Ectodermal cell (in vitro differentiated cells): ENCODE results near the gene UBTD1.

Experiments
- H3K27ac ChIP-seq: 2 replicates; pipeline ENCODE4 v1.7.0; 2013; ENCODE audit warnings: mild to moderate bottlenecking, low read depth, low read length; ENCODE audit not compliant: insufficient read depth, poor library complexity, severe bottlenecking
- H3K27me3 ChIP-seq: 2 replicates; pipeline ENCODE4 v1.7.0; 2013; ENCODE audit warnings: mild to moderate bottlenecking, low read length; ENCODE audit not compliant: insufficient read depth, control insufficient read depth, poor library complexity, severe bottlenecking
- H3K36me3 ChIP-seq: one replicate; pipeline ENCODE4 v1.7.0; 2013; ENCODE audit warnings: low read length; ENCODE audit not compliant: control insufficient read depth, insufficient read depth
- H3K4me1 ChIP-seq: one replicate; pipeline ENCODE4 v1.7.0; 2013; ENCODE audit warnings: low read length; ENCODE audit not compliant: control insufficient read depth, insufficient read depth
- H3K4me3 ChIP-seq: 2 replicates; pipeline ENCODE4 v1.7.0; 2013; ENCODE audit warnings: low read depth, low read length, control low read depth; ENCODE audit not compliant: insufficient read depth
- H3K9me3 ChIP-seq: 2 replicates; pipeline ENCODE4 v1.7.0; 2013; ENCODE audit warnings: mild to moderate bottlenecking, low read length, moderate library complexity; ENCODE audit not compliant: control insufficient read depth
- WGBS, 2 experiments: methylation state at CpG; one replicate each; pipeline ENCODE4 v1.1.7; 2013; ENCODE audit warnings: missing lambda C conversion rate in 2 of 2; 5-methylcytosine and 5-hydroxymethylcytosine counted together

Gene UBTD1

GRCh38 chr10:97582169-97582568, 83.4 kb downstream of the UBTD1 start:
- 93 to 96% methylated on average over 8 of the region's 8 CpGs for WGBS, 2 experiments
- H3K27ac ChIP-seq, result no peak overlapping the region
- H3K4me1 ChIP-seq, result peaks cover 5% of the 10 kb centered on the region
- no peaks in the 10 kb centered on the region for H3K27me3 ChIP-seq
- H3K4me3 ChIP-seq, result no peak overlapping the region
- H3K36me3 ChIP-seq, result no peaks in the 10 kb centered on the region
- no peaks in the 10 kb centered on the region for H3K9me3 ChIP-seq

- 92 to 93% methylated on average over 13 of the region's 13 CpGs for WGBS, 2 experiments
- H3K4me1 ChIP-seq, result peaks cover 5% of the 10 kb centered on the region
- no peak overlapping the region for H3K27ac ChIP-seq
- no peaks in the 10 kb centered on the region for H3K36me3 ChIP-seq
- H3K9me3 ChIP-seq, result no peaks in the 10 kb centered on the region
- H3K4me3 ChIP-seq, result no peak overlapping the region
- H3K27me3 ChIP-seq, result no peaks in the 10 kb centered on the region
Observed at GRCh38 chr10:97583476-97583875, 84.8 kb downstream of the UBTD1 start.

GRCh38 chr10:97584060-97584797, 85.5 kb downstream of the UBTD1 start, which contains the start of gene HOGA1:
Gene HOGA1 (plus strand): TSS chr10:97584389. CDS start chr10:97584704, 315 bp downstream.
- Histone ChIP-seq H3K27me3 (no peaks in the 10 kb centered on the region), H3K4me3 (no peak within 1 kb of the TSS), H3K36me3 (no peaks in the 10 kb centered on the region), H3K4me1 (peaks cover 5% of the 10 kb centered on the region), H3K27ac (no peak within 1 kb of the TSS), H3K9me3 (no peaks in the 10 kb centered on the region)
- 67% methylated on average over 5 of the region's 5 CpGs for WGBS, 2 experiments

GRCh38 chr10:97584798-97585438, 86.2 kb downstream of the UBTD1 start:
- Histone ChIP-seq H3K9me3 (no peaks in the 10 kb centered on the region), H3K27me3 (no peaks in the 10 kb centered on the region), H3K36me3 (no peaks in the 10 kb centered on the region), H3K4me1 (peaks cover 5% of the 10 kb centered on the region), H3K4me3 (no peak overlapping the region), H3K27ac (no peak overlapping the region)
- 94 to 96% methylated on average over 5 of the region's 5 CpGs for WGBS, 2 experiments

- H3K4me3 ChIP-seq, result no peak overlapping the region
- H3K4me1 ChIP-seq, result peaks cover 5% of the 10 kb centered on the region
- H3K27me3 ChIP-seq, result no peaks in the 10 kb centered on the region
- 90 to 92% methylated on average over 5 of the region's 5 CpGs for WGBS, 2 experiments
- H3K9me3 ChIP-seq, result no peaks in the 10 kb centered on the region
- H3K27ac ChIP-seq, result no peak overlapping the region
- H3K36me3 ChIP-seq, result no peaks in the 10 kb centered on the region
Observed at GRCh38 chr10:97585439-97585811, 86.7 kb downstream of the UBTD1 start.

GRCh38 chr10:97587183-97587582, 88.5 kb downstream of the UBTD1 start:
- no peaks in the 10 kb centered on the region for H3K27me3 ChIP-seq
- peaks cover 5% of the 10 kb centered on the region for H3K4me1 ChIP-seq
- no peaks in the 10 kb centered on the region for H3K36me3 ChIP-seq
- WGBS, 2 experiments, result 90% methylated on average over 2 of the region's 2 CpGs
- H3K9me3 ChIP-seq, result no peaks in the 10 kb centered on the region
- H3K4me3 ChIP-seq, result no peak overlapping the region
- H3K27ac ChIP-seq, result no peak overlapping the region

- H3K4me3 ChIP-seq, result no peak within 1 kb of the TSS
- 91 to 96% methylated on average over 1 to 3 of the region's 3 CpGs for WGBS, 2 experiments
- H3K36me3 ChIP-seq, result no peaks in the 10 kb centered on the region
- H3K27ac ChIP-seq, result no peak within 1 kb of the TSS
- no peaks in the 10 kb centered on the region for H3K9me3 ChIP-seq
- H3K4me1 ChIP-seq, result no peaks in the 10 kb centered on the region
- H3K27me3 ChIP-seq, result no peaks in the 10 kb centered on the region
Observed at GRCh38 chr10:97589479-97589878, 90.8 kb downstream of the UBTD1 start, which contains the start of gene C10orf62. Gene C10orf62 (plus strand): TSS chr10:97589721. CDS start chr10:97589898, 177 bp downstream.

- H3K4me3 ChIP-seq, result no peak overlapping the region
- H3K27ac ChIP-seq, result no peak overlapping the region
- no peaks in the 10 kb centered on the region for H3K36me3 ChIP-seq
- no peaks in the 10 kb centered on the region for H3K9me3 ChIP-seq
- no peaks in the 10 kb centered on the region for H3K4me1 ChIP-seq
- H3K27me3 ChIP-seq, result no peaks in the 10 kb centered on the region
- WGBS, 2 experiments, result 95% methylated on average over 15 of the region's 15 CpGs
Observed at GRCh38 chr10:97590082-97590747, 91.5 kb downstream of the UBTD1 start.

GRCh38 chr10:97590748-97591495, 92.2 kb downstream of the UBTD1 start:
- H3K4me1 ChIP-seq, result no peaks in the 10 kb centered on the region
- no peak overlapping the region for H3K27ac ChIP-seq
- 83 to 90% methylated on average over 5 of the region's 5 CpGs for WGBS, 2 experiments
- H3K4me3 ChIP-seq, result no peak overlapping the region
- H3K9me3 ChIP-seq, result no peaks in the 10 kb centered on the region
- no peaks in the 10 kb centered on the region for H3K27me3 ChIP-seq
- no peaks in the 10 kb centered on the region for H3K36me3 ChIP-seq

- H3K9me3 ChIP-seq, result no peaks in the 10 kb centered on the region
- no peaks in the 10 kb centered on the region for H3K4me1 ChIP-seq
- WGBS, 2 experiments, result 92% methylated on average over 4 of the region's 4 CpGs
- no peaks in the 10 kb centered on the region for H3K27me3 ChIP-seq
- no peak overlapping the region for H3K4me3 ChIP-seq
- no peak overlapping the region for H3K27ac ChIP-seq
- H3K36me3 ChIP-seq, result no peaks in the 10 kb centered on the region
Observed at GRCh38 chr10:97593421-97593820, 94.7 kb downstream of the UBTD1 start.
